Fibroblast of mammary gland (primary cell): Measurements from ENCODE around the gene PRDM8.

Source experiments
- DNase-seq: peaks from one replicate; pipeline ENCODE4 v3.0.0-alpha.2; 2010; ENCODE audit warnings: low read depth
- H3K4me3 ChIP-seq: 2 replicates; pipeline ENCODE4 v1.5.1; 2011; ENCODE audit warnings: low read depth, mild to moderate bottlenecking, low read length, moderate library complexity; ENCODE audit not compliant: control insufficient read depth
- CTCF ChIP-seq: conservative IDR thresholded peaks from 2 replicates; pipeline ENCODE4 v1.5.1; 2011; ENCODE audit warnings: low read depth, low read length, inconsistent platforms; ENCODE audit not compliant: control insufficient read depth, insufficient read depth

PRDM8 gene

GRCh38 chr4:80213117-80213815, 16.0 kb downstream of the PRDM8 start:
- TF ChIP-seq CTCF = no peak
- H3K4me3 ChIP-seq = no peak overlapping the region
- peak; percentile 41 for DNase-seq

- H3K4me3 ChIP-seq = no peak overlapping the region
- TF ChIP-seq CTCF = peak; percentile 59
- peak; percentile 58 for DNase-seq
Observed at GRCh38 chr4:80215449-80216052, 18.2 kb downstream of the PRDM8 start.

DNA sequence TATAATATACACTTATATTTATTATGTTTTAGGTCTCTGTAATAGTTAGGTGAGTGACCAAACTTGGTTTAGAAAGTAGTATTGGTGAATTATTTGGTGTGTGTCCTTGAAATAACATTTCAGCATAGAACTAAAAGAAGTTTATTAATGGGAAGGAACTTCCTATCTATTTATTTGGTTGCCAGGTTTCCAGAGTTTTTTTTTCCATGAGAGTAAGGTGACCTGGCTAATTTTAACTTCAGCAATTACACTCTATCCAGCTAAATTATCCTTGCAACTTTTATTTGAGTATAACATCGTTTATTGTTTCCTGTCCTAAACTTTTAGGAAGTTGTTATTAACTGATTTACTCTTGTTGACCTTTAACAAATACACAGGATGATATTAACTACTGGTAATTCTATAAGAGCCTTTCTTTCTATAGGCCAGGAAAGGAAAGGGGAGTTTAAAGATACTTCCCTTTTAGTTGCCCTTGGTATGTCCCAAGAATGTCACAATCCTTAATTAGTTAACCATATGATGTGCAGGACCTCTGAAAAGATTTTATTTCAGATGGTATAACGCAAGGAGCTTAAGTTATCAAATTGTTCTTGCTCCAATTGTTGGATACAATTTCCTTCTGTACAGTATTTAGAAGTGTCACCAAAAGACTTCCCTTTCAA, 18.9 kb downstream of the PRDM8 start:
- no peak overlapping the region for H3K4me3 ChIP-seq
- TF ChIP-seq CTCF = no peak
- no peak for DNase-seq

DNA sequence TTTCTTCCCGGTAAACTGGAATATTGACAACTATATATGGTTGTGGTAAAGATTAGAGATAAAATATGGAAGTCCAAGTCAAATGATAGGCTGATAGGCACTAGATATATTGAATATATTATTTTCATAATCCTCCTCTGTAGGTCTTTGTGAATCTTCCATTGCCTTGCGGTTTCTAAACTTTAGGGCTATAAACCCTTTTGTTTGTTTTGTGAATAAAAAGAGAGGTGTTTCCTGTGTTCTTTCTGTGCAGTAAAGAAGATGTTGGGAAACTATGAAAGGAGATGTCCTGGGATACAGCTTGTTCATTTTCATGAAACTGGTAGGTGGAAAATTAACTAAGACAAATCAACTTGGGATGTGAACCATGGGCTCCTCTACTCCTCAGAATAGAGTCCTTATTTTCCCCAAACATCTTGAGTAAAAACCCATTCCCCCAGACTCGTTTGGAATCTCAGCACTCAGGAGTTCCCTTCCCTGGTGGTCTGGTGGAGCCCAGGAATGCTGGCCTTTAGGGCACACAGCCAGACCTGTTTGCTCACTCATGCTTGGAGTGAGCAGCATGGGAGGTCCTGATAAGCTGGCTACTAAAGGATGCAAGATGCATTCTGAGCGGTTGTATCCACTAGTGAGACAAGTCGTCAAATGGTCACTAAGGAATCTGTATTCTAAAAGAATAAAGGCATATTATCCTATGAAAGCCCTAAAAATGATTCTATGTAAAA, 22.2 kb downstream of the PRDM8 start:
- TF ChIP-seq CTCF = no peak

DNA sequence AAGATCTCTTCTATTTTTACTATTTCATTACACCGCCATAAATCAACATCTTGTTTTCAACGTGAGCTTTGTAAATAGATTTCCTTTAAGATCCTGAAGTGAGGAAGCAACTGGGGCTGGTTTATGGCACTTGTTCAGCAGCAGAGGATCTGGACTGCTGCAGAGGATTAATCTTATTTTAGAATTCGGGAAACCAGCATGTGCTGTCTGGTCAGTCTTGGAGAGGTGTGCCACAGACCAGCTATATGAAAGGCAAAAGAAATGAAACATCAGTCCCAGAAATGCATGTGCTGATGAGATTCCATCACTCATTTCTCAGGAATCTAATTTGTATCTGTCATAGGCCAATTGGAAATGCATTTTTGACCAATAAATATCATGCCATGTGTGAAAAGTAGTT, 23.4 kb downstream of the PRDM8 start:
- DNase-seq = no peak
- no peak for TF ChIP-seq CTCF
- no peak overlapping the region for H3K4me3 ChIP-seq

More for the DNA sequence above, 22.2 kb downstream of the PRDM8 start:
- DNase-seq = peak; percentile 26
- H3K4me3 ChIP-seq = no peak overlapping the region

GRCh38 chr4:80221161-80221560, 23.9 kb downstream of the PRDM8 start:
- TF ChIP-seq CTCF = peak; percentile 56
- H3K4me3 ChIP-seq = no peak overlapping the region
- DNase-seq = peak; percentile 65
